GM19240 (cell line): ENCODE data around the gene ASIC3.
"Not testable (repeated sequence)": the region's sequence is repeated elsewhere in the genome, so short reads cannot be mapped to it uniquely, and the experiment has no call there.

ENCODE experiments used
- DNase-seq: peaks from one replicate; pipeline ENCODE4 v3.0.0; 2011; ENCODE audit warnings: low spot score; ENCODE audit not compliant: insufficient read length

The ASIC3 gene

GRCh38 chr7:151047976-151048815 lies at the start of gene ASIC3:
Gene ASIC3, plus strand, starts transcription at chr7:151048531. Its CDS starts 355 bp downstream, at chr7:151048886.
- no peak for DNase-seq

DNA sequence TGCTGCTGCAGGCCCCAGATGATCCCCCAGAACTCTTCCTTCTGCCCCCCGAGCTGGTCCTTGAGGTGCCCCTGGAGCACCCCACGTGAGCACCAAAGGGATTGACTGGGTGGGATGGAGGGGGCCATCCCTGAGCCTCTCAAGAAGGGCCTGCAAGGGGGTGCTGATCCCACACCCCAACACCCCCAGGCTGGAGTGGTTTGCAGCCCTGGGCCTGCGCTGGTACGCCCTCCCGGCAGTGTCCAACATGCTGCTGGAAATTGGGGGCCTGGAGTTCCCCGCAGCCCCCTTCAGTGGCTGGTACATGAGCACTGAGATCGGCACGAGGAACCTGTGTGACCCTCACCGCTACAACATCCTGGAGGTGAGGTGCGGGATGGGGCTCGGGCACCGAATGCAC lies 49.3 kb upstream of the ASIC3 start:
- no peak for DNase-seq

DNA sequence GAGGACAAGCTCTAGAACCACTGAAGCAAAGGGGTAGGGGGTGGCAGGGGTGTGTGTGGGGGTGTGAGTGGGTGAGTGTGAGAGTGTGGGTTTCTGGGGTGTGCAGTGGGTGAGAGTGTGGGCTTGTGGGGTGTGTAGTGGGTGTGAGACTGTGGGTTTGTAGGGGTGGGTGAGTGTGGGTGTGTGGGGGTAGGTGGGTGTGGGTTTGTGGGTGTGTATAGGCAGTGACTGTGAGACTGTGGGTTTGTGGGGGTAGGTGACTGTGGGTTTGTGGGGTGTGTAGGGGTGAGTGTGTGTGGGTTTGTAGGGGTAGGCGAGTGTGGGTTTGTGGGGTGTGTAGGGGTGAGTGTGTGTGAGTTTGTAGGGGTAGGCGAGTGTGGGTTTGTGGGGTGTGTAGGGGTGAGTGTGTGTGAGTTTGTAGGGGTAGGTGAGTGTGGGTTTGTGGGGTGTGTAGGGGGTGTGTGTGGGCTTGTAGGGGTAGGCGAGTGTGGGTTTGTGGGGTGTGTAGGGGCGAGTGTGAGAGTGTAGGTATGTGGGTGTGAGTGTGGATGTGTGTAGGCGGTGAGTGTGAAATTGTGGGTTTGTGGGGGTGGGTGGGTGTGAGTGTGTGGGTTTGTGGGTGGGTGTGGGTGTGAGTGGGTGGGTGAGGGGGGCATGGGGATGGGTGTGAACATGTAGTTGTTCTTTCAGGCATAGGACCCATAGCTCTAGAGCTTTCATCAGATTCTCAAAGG lies 48.7 kb upstream of the ASIC3 start:
- DNase-seq: no peak

DNA sequence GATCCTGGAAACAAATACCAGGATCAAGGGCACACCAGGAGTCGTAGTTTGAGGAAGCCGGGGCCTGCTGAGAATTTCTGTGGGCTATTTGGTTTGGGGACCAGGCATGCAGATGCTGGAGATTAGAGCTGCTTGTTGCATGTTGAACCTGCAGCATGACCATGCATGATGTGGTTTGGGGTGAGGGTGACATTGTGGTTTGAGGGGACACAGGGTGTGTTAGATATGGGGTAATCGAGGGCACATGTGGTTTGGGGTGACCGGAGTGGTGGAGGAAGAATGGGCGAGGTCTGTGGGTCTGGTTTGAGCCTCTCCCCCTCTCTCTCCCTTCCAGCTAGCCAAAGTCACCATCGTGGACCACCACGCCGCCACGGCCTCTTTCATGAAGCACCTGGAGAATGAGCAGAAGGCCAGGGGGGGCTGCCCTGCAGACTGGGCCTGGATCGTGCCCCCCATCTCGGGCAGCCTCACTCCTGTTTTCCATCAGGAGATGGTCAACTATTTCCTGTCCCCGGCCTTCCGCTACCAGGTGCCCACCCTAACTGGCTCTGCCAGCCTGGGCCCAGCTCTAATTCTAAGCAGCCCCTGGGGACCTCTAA lies 47.3 kb upstream of the ASIC3 start:
- DNase-seq: no peak

GRCh38 chr7:151001546-151001945 lies 46.8 kb upstream of the ASIC3 start:
- no peak for DNase-seq

DNA sequence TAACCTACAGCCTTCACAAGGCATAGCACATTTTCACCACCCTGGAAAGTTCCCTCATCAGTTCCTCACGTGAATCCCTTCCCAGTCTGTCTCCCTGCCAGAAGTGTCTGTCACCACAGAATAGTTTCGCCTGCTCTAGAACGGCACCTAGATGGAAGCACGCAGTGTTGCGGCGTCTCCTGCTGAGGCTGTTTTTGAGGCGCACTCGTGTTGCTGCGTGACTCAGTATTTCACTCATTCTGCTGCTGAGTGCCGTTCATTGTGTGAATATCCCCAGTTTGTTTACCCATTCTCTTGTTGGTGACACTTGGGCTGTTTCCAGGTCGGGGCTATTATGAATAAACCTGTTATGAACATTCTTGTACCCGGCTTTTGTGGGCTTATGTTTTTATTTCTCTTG lies 44.8 kb upstream of the ASIC3 start:
- DNase-seq: no peak

- no peak for DNase-seq
These were observed 42.8 kb upstream of the ASIC3 start for GRCh38 chr7:151005566-151005965.

DNA sequence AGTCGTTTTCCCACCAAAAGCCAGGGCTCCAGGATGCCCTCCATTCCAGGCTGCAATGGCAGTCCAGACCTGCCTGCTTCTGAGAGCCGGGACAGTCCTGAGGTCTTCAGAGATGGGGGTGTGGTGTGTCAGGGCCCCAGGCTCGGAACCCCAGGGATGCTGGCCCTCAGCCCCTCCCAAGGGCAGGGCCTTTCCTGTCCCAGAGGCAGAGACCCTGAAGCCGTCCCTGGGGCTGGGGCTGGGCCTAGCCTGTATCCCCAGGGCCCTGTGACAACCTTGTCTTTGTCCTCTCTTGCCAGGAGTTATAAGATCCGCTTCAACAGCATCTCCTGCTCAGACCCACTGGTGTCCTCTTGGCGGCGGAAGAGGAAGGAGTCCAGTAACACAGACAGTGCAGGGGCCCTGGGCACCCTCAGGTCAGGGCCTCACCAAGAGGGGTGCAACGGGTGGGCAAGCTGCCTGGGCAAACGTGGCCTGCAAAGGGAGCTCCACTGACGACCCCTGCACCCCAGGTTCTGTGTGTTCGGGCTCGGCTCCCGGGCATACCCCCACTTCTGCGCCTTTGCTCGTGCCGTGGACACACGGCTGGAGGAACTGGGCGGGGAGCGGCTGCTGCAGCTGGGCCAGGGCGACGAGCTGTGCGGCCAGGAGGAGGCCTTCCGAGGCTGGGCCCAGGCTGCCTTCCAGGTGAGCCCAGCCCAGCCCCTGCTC lies 41.6 kb upstream of the ASIC3 start:
- no peak for DNase-seq

DNA sequence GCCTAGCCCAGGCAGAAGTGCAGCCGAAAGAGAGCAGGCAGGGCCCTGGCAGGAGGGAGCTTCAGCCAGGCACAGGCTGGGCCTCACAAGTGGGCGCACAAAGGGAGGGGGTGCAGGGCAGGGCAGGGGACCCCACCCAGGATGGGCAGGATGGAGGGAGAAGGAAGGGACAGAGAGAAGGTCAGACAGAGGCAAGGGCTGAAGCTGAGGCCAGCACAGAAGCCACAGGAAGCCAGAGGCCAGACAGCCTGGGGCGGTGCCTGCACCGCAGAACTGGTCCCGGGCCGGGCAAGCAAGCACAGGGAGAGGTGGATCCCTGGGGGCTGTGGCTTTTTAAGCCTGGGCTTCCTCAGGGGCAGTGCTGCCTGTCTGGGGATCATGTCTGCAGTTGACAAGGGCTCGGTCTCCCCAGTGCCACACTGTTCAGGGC lies 40.8 kb upstream of the ASIC3 start:
- DNase-seq: no peak

- no peak for DNase-seq
These were observed 40.2 kb upstream of the ASIC3 start for GRCh38 chr7:151008143-151008510.

- DNase-seq: peak; percentile 69
These were observed 39.6 kb upstream of the ASIC3 start for GRCh38 chr7:151008511-151009323.

DNA sequence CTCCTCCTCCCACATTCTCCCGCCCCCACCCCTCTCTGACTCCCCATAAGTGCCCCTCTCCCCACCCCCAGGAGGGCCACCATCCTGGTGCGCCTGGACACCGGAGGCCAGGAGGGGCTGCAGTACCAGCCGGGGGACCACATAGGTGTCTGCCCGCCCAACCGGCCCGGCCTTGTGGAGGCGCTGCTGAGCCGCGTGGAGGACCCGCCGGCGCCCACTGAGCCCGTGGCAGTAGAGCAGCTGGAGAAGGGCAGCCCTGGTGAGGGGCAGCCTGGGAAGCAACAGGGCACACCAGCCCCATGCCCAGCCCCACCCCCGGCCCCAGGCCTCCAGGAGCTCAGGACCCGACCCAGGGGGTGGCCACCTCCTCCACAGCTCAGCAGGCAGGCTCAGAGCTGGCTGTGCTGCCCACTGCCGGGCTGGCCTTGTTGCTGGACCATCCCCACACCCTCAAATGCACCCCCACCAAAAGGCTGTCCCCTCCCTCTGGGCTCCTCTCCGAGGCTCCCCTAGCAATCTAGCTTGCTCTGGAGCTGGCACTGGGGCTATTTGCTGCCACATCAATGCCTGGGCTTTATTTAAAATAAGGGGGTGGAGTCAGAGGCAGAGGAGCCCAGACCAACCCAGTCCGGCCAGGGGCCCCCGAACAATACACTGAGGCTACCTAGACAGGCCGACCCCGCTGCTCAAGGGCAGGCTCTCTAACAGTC lies 38.8 kb upstream of the ASIC3 start:
- no peak for DNase-seq

GRCh38 chr7:151010037-151010306 lies 38.4 kb upstream of the ASIC3 start:
- DNase-seq: no peak

- no peak for DNase-seq
These were observed 37.8 kb upstream of the ASIC3 start for GRCh38 chr7:151010307-151011096.

- DNase-seq: no peak
These were observed 37.3 kb upstream of the ASIC3 start for GRCh38 chr7:151011097-151011409.

DNA sequence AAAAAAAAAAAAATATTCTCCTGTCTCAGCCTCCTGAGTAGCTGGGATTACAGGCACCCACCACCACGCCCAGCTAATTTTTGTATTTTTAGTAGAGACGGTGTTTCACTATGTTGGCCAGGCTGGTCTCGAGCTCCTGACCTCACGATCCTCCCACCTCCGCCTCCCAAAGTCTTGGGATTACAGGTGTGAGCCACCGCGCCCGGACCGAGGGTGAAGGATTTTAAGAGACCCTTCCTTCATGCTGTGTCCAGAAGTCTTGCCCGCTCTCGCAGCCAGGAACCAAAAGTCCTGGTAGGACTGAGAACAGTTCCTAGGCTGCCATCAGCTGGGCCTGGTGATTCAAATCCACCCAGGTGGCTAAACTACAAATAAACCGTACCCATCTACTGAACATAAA lies 36.7 kb upstream of the ASIC3 start:
- DNase-seq: not testable (repeated sequence)

GRCh38 chr7:151012031-151012692 lies 36.2 kb upstream of the ASIC3 start:
- DNase-seq: no peak

- DNase-seq: no peak
These were observed 35.4 kb upstream of the ASIC3 start for GRCh38 chr7:151012911-151013347.

GRCh38 chr7:151013356-151013732 lies 35.0 kb upstream of the ASIC3 start:
- no peak for DNase-seq
